HCT116 (cell line): Measurements from ENCODE around the gene PKIB. TPM values are rescaled to one million over a fixed set of nuclear protein-coding genes. Genes with fewer than 3 reads are reported as not detected.

ENCODE experiments used
- ATAC-seq: fragments of 200-7000 bp; cut with Tn5 transposase; 2 replicates; pipeline ENCODE4 v1.9.1; 2020; ENCODE audit warnings: mild to moderate bottlenecking, moderate library complexity
- BruUV-seq: library from RNA; stranded (reverse); fragments of 400-500 nt; replicated peaks from 2 replicates; lab custom pipeline; 2021; lab: Mats Ljungman, UMichigan
- CTCF ChIA-PET: fragments of 300-600 bp; sonication (Branson Sonifier 250); formaldehyde crosslinking; loops from one replicate; lab custom pipeline; 2021; ENCODE audit warnings: antibody characterized with exemption; lab: Charles Lee
- POLR2A ChIA-PET: fragments of 300-600, 350-600 bp; sonication (Branson Sonifier 250); formaldehyde crosslinking; loops from one replicate; lab custom pipeline; 2021; ENCODE audit warnings: antibody characterized with exemption; lab: Charles Lee
- RAD21 ChIA-PET, 2 experiments: fragments of 300-600 bp; sonication (Branson Sonifier 250); formaldehyde crosslinking; loops; one replicate each; lab custom pipeline; 2023; ENCODE audit warnings: low total read pairs in 2 of 2; ENCODE audit not compliant: uncharacterized antibody in 2 of 2, unreplicated experiment in 2 of 2, low non-redundant PET in 1 of 2; lab: Charles Lee
- DNase-seq: peaks from one replicate; pipeline ENCODE4 v3.0.0-alpha.2; 2010; ENCODE audit warnings: low read depth, low spot score
- H2AFZ ChIP-seq: fragments of 200-600 bp; shearing (Covaris generic), sonication (generic); 2 replicates; pipeline ENCODE4 v1.6.1; 2017; ENCODE audit warnings: low read depth, mixed run types, mixed read lengths, antibody characterized with exemption, low read length; ENCODE audit not compliant: poor library complexity, severe bottlenecking
- H3K27ac ChIP-seq: 2 replicates; pipeline ENCODE4 v1.5.1; 2012; ENCODE audit warnings: low read depth, low read length
- H3K27me3 ChIP-seq: fragments of 200-600 bp; sonication (generic); 2 replicates; pipeline ENCODE4 v1.6.1; 2016; ENCODE audit warnings: mixed run types, low read length, mixed read lengths; ENCODE audit not compliant: insufficient read depth
- H3K36me3 ChIP-seq, 2 experiments: fragments of 200-500 bp in 1 of 2; fragments of 200-600 bp in 1 of 2; sonication (Bioruptor generic) in 1 of 2; sonication (generic) in 1 of 2; 2 replicates each; pipeline versions ENCODE4 v1.5.1 to v1.6.1; 2014 to 2016; ENCODE audit warnings: low read length in 2 of 2, inconsistent platforms in 1 of 2, mixed read lengths in 1 of 2, mixed run types in 1 of 2; ENCODE audit not compliant: insufficient read depth in 2 of 2, control insufficient read depth in 1 of 2
- H3K4me1 ChIP-seq, 2 experiments: fragments of 200-600 bp in 1 of 2; sonication (generic) in 1 of 2; 2 replicates each; pipeline versions ENCODE4 v1.5.1 to v1.6.1; 2012 to 2017; ENCODE audit warnings: low read length in 2 of 2, inconsistent platforms in 1 of 2, mild to moderate bottlenecking in 1 of 2, mixed read lengths in 1 of 2, mixed run types in 1 of 2, moderate library complexity in 1 of 2; ENCODE audit not compliant: insufficient read depth in 2 of 2, control insufficient read depth in 1 of 2
- H3K4me2 ChIP-seq: fragments of 200-600 bp; sonication (generic); 2 replicates; pipeline ENCODE4 v1.6.1; 2017; ENCODE audit warnings: mixed run types, low read length, mixed read lengths
- H3K4me3 ChIP-seq, 2 experiments: fragments of 200-600 bp in 1 of 2; sonication (generic) in 1 of 2; replicated peaks in 1 of 2; 2 replicates each; pipeline ENCODE4 v1.5.1; 2011 to 2016; ENCODE audit warnings: low read length in 2 of 2, control low read depth in 1 of 2, low read depth in 1 of 2, mild to moderate bottlenecking in 1 of 2, mixed read lengths in 1 of 2, mixed run types in 1 of 2
- H3K79me2 ChIP-seq: fragments of 200-600 bp; sonication (generic); 2 replicates; pipeline ENCODE4 v1.6.1; 2017; ENCODE audit warnings: mild to moderate bottlenecking, mixed run types, low read length, moderate library complexity, mixed read lengths; ENCODE audit not compliant: insufficient read depth
- H3K9ac ChIP-seq: fragments of 200-600 bp; sonication (generic); 2 replicates; pipeline ENCODE4 v1.6.1; 2016; ENCODE audit warnings: low read length, mixed read lengths
- H3K9me2 ChIP-seq: fragments of 200-600 bp; sonication (generic), shearing (Covaris generic); 2 replicates; pipeline ENCODE4 v1.6.1; 2017; ENCODE audit warnings: mixed run types, mild to moderate bottlenecking, moderate library complexity; ENCODE audit not compliant: insufficient read depth
- H3K9me3 ChIP-seq, 2 experiments: fragments of 200-500 bp in 1 of 2; fragments of 200-600 bp in 1 of 2; sonication (Bioruptor generic) in 1 of 2; sonication (generic) in 1 of 2; 2 replicates each; pipeline ENCODE4 v1.6.1; 2014 to 2017; ENCODE audit warnings: low read length in 2 of 2, mixed read lengths in 2 of 2, inconsistent platforms in 1 of 2, low read depth in 1 of 2, mild to moderate bottlenecking in 1 of 2, mixed run types in 1 of 2, moderate library complexity in 1 of 2; ENCODE audit not compliant: control insufficient read depth in 1 of 2, insufficient read depth in 1 of 2
- H4K20me1 ChIP-seq: fragments of 200-600 bp; sonication (generic), shearing (Covaris generic); 2 replicates; pipeline ENCODE4 v1.6.1; 2017; ENCODE audit warnings: mixed run types, mild to moderate bottlenecking, moderate library complexity; ENCODE audit not compliant: insufficient read depth
- CBX3 ChIP-seq: IDR thresholded peaks from 2 replicates; pipeline ENCODE4 v1.6.1; 2012; ENCODE audit warnings: low read depth
- CEBPB ChIP-seq: IDR thresholded peaks from 2 replicates; pipeline ENCODE4 v1.6.1; 2012; ENCODE audit warnings: low read depth
- CTCF ChIP-seq, 3 experiments: fragments of 200-600 bp in 1 of 3; sonication (generic) in 1 of 3; IDR thresholded peaks in 2 of 3; conservative IDR thresholded peaks in 1 of 3; 2 replicates each; pipeline ENCODE4 v1.5.1; 2012 to 2017; ENCODE audit warnings: low read depth in 2 of 3, low read length in 2 of 3, antibody characterized with exemption in 1 of 3, borderline replicate concordance in 1 of 3, control low read depth in 1 of 3, mild to moderate bottlenecking in 1 of 3, mixed read lengths in 1 of 3, mixed run types in 1 of 3, moderate library complexity in 1 of 3; ENCODE audit not compliant: insufficient read depth in 1 of 3
- EGR1 ChIP-seq: IDR thresholded peaks from 2 replicates; pipeline ENCODE4 v1.6.1; 2012; ENCODE audit warnings: low read depth
- EZH2 ChIP-seq: fragments of 200-600 bp; sonication (generic); IDR thresholded peaks from 2 replicates; pipeline ENCODE4 v1.6.1; 2017; ENCODE audit warnings: antibody characterized with exemption, mixed run types
- EZH2phosphoT487 ChIP-seq: fragments of 200-600 bp; IDR thresholded peaks from 2 replicates; pipeline ENCODE4 v1.6.1; 2018; ENCODE audit warnings: antibody characterized with exemption, borderline replicate concordance
- JUND ChIP-seq: IDR thresholded peaks from 2 replicates; pipeline ENCODE4 v1.6.1; 2012
- POLR2A ChIP-seq: IDR thresholded peaks from 2 replicates; pipeline ENCODE4 v1.7.0; 2011; ENCODE audit warnings: borderline replicate concordance; ENCODE audit not compliant: insufficient read depth, insufficient read length; ENCODE audit errors: extremely low read depth
- POLR2AphosphoS5 ChIP-seq: IDR thresholded peaks from 2 replicates; pipeline ENCODE4 v1.6.1; 2011; ENCODE audit warnings: mild to moderate bottlenecking, low read depth, low read length, moderate library complexity
- REST ChIP-seq: IDR thresholded peaks from 2 replicates; pipeline ENCODE4 v1.6.1; 2012; ENCODE audit warnings: low read depth
- SP1 ChIP-seq: IDR thresholded peaks from 2 replicates; pipeline ENCODE4 v1.6.1; 2012; ENCODE audit warnings: low read depth
- ZBTB33 ChIP-seq: IDR thresholded peaks from 2 replicates; pipeline ENCODE4 v1.6.1; 2011; ENCODE audit warnings: mild to moderate bottlenecking, low read length, moderate library complexity; ENCODE audit not compliant: insufficient replicate concordance; ENCODE audit errors: extremely low read depth
- intact Hi-C: fragments of 100-400 bp; cut with micrococcal nuclease; formaldehyde crosslinking; loops from 2 replicates; pipeline ENCODE4 v1.10.0; 2022
- total RNA-seq: library from RNA; stranded (reverse); gene quantifications from one replicate; pipeline ENCODE4 v1.2.1, GENCODE V29; 2021; ENCODE audit not compliant: unreplicated experiment

PKIB gene
- total RNA-seq, 1 experiment from 2014 or later: 24.0 TPM

GRCh38 chr6:122714059-122714458 lies 103.9 kb downstream of the PKIB start:
- no peaks in the 10 kb centered on the region for H3K9me3 ChIP-seq
- ChIA-PET POLR2A (no interaction called here), RAD21 (no interaction called here)
- H3K27ac ChIP-seq: no peak overlapping the region
- no peak overlapping the region for H2AFZ ChIP-seq
- DNase-seq (no peak), ATAC-seq (no peak)
- H3K4me2 ChIP-seq: no peak overlapping the region
- peaks cover 12 to 18% of the 10 kb centered on the region in 2 experiments; a peak in 2 of 4 replicates for H3K4me1 ChIP-seq
- H3K27me3 ChIP-seq: no peaks in the 10 kb centered on the region
- no peak overlapping the region for H3K4me3 ChIP-seq
- no peak overlapping the region for H3K9ac ChIP-seq
- no peaks in the 10 kb centered on the region for H3K9me2 ChIP-seq
- no peaks in the 10 kb centered on the region for H4K20me1 ChIP-seq
- no peaks in the 10 kb centered on the region for H3K36me3 ChIP-seq
- TF ChIP-seq REST (no peak), EZH2 (no peak), JUND (no peak), CTCF (IDR thresholded peaks at IDR 0.05 in 2 of 3, conservative IDR thresholded peaks at IDR 0.05 in 1 of 3; ENCODE audit: borderline replicate concordance in 1 of 3, insufficient read depth in 1 of 3, low read depth in 2 of 3, low read length in 2 of 3) (no peak), CBX3 (no peak), ZBTB33 (no peak), CEBPB (no peak), EZH2phosphoT487 (no peak), POLR2A (no peak), EGR1 (no peak), SP1 (no peak), POLR2AphosphoS5 (no peak)
- TF ChIP-seq, all 23 proteins: peak for 0
- intact Hi-C loops: no loop called here
- no TSS peak for BruUV-seq
- CTCF ChIA-PET: interaction anchor here (1.4 to 1.7 kb wide), 2 partner anchors 13 to 222 kb away, joined by 3 read pairs; no protein-coding TSS in a partner anchor
- H3K79me2 ChIP-seq: no peaks in the 10 kb centered on the region
